Measurements from ENCODE around the gene PEA15.

PEA15 gene

DNA sequence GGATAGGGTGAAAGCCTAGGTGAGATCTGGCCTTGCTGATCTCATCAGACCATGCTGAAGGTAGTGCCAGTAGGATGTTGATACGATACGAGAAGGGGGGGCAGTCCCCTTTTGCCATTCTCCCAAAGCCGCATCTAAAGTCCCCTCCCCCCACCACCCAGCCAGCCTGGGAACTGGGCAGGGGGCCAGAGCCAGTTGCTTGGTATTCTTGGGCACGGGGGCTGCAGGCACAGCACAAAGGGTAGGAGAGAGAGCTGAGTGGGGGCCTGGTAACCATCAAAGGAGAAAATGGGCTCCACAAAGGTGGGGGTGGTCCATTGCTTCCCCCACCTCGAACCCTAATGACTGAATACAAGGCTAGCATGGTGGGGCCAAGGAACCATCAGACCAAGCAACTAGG is 5.4 kb downstream of the PEA15 start:
- peaks cover 21% of the 10 kb centered on the region for H3K4me1 ChIP-seq (ENCODE audit: control insufficient read depth, low read depth, low read length)
- DNase-seq, result no peak

DNA sequence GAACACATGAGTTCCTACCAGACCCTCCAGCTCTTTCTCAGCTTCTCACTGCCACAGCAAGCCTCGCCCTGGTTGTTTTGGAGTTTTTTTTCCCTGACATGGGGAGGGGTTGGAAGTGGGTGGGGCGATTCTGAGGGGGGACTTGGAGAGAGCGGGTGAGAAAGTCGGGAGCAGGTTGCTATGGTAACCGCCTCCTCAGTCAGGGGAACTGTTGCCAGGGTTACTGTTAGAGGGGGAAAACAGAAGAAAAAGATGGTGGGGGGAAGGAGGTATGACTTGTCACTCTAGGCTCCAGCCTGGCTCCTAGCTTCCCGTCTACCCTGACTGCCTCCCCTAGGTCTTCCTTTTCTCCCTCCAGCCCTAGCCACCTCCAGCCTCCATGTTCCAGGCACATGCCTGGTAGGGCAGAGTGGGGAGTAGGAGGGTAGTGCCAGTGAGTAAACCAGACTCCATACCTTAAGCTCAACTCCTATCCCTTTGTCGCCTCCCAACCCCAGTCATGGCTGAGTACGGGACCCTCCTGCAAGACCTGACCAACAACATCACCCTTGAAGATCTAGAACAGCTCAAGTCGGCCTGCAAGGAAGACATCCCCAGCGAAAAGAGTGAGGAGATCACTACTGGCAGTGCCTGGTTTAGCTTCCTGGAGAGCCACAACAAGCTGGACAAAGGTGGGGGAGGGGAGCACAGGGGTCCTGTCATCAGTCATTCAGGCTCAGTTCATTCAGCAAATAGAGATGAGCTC is 6.0 kb downstream of the PEA15 start:
- Histone ChIP-seq H3K4me2 (ENCODE audit: low read length) (no peak overlapping the region), H3K79me1 (ENCODE audit: low read length) (peaks cover 29% of the 10 kb centered on the region), H2BK5ac (ENCODE audit: low read length) (no peak overlapping the region), H3K27ac (ENCODE audit: low read depth, low read length) (no peak overlapping the region), H3K79me2 (ENCODE audit: control insufficient read depth, insufficient read depth, low read length) (peaks cover 43% of the 10 kb centered on the region), H3K9ac (ENCODE audit: low read length) (no peak overlapping the region), H3K4ac (ENCODE audit: low read depth, low read length) (no peak overlapping the region), H2BK15ac (replicated peaks; ENCODE audit: low read depth) (no peak overlapping the region), H4K8ac (ENCODE audit: low read depth, low read length) (no peak overlapping the region), H3K18ac (ENCODE audit: low read length) (no peak overlapping the region), H3K23ac (ENCODE audit: low read length) (no peak overlapping the region), H3K4me3 (ENCODE audit: low read length) (no peak overlapping the region), H3K36me3 (ENCODE audit: control insufficient read depth, insufficient read depth, low read length) (peaks cover 27% of the 10 kb centered on the region), H4K5ac (ENCODE audit: low read length) (no peak overlapping the region), H2AK5ac (ENCODE audit: low read length) (no peak overlapping the region), H3K4me1 (ENCODE audit: control insufficient read depth, low read depth, low read length) (peaks cover 21% of the 10 kb centered on the region), H3K27me3 (ENCODE audit: insufficient read depth, low read length, poor library complexity) (no peaks in the 10 kb centered on the region), H2BK120ac (ENCODE audit: low read depth, low read length) (no peak overlapping the region), H3K56ac (ENCODE audit: low read length) (no peak overlapping the region)
- peak; percentile 77 for DNase-seq
- WGBS (ENCODE audit: extremely low coverage, insufficient coverage, low lambda C conversion rate), result no CpG with 5 or more reads among the region's 10 CpGs

More for the DNA sequence above, 5.4 kb downstream of the PEA15 start:
- Histone ChIP-seq H3K18ac (ENCODE audit: low read length) (no peak overlapping the region), H2BK5ac (ENCODE audit: low read length) (no peak overlapping the region), H3K27me3 (ENCODE audit: insufficient read depth, low read length, poor library complexity) (no peaks in the 10 kb centered on the region), H3K4me2 (ENCODE audit: low read length) (no peak overlapping the region), H4K5ac (ENCODE audit: low read length) (no peak overlapping the region), H2AK5ac (ENCODE audit: low read length) (no peak overlapping the region), H3K27ac (ENCODE audit: low read depth, low read length) (no peak overlapping the region), H3K23ac (ENCODE audit: low read length) (no peak overlapping the region), H3K56ac (ENCODE audit: low read length) (no peak overlapping the region), H3K9ac (ENCODE audit: low read length) (no peak overlapping the region), H3K79me1 (ENCODE audit: low read length) (peaks cover 33% of the 10 kb centered on the region), H3K4me3 (ENCODE audit: low read length) (no peak overlapping the region), H4K8ac (ENCODE audit: low read depth, low read length) (no peak overlapping the region), H3K36me3 (ENCODE audit: control insufficient read depth, insufficient read depth, low read length) (peaks cover 24% of the 10 kb centered on the region), H3K79me2 (ENCODE audit: control insufficient read depth, insufficient read depth, low read length) (peaks cover 50% of the 10 kb centered on the region), H2BK120ac (ENCODE audit: low read depth, low read length) (no peak overlapping the region), H2BK15ac (replicated peaks; ENCODE audit: low read depth) (no peak overlapping the region), H3K4ac (ENCODE audit: low read depth, low read length) (no peak overlapping the region)
- no CpG with 5 or more reads among the region's 5 CpGs for WGBS (ENCODE audit: extremely low coverage, insufficient coverage, low lambda C conversion rate)

DNA sequence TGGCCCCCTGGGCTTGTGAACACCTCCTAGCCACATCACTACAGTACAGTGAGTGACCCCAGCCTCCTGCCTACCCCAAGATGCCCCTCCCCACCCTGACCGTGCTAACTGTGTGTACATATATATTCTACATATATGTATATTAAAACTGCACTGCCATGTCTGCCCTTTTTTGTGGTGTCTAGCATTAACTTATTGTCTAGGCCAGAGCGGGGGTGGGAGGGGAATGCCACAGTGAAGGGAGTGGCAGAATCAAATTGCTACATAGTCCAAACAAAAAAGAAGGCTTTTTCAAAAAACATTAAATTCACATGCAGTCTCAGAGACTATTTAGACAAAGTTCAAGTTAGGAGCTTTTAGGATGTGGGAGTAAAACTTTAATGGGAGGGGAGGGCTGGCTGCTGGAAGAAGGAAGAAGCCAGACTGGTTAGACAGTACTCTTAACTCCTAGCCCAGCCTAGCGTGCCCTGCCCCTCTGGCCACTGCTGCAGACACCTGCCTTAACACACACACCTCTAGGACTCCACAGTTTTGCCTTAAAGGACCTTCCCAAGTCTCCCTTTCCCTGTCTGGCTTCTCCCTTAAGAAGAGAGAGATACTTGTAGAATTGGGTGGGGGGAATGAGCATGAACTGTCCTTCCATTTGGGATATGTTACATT is 9.4 kb downstream of the PEA15 start:
- no peak overlapping the region for H3K4ac ChIP-seq (ENCODE audit: low read depth, low read length)
- H3K79me2 ChIP-seq (ENCODE audit: control insufficient read depth, insufficient read depth, low read length), result peaks cover 14% of the 10 kb centered on the region
- no peak overlapping the region for H2BK15ac ChIP-seq (replicated peaks; ENCODE audit: low read depth)
- no peak overlapping the region for H3K18ac ChIP-seq (ENCODE audit: low read length)
- H3K4me2 ChIP-seq (ENCODE audit: low read length), result no peak overlapping the region
- no peak overlapping the region for H4K5ac ChIP-seq (ENCODE audit: low read length)
- peaks cover 10% of the 10 kb centered on the region for H3K4me1 ChIP-seq (ENCODE audit: control insufficient read depth, low read depth, low read length)
- no peak overlapping the region for H4K8ac ChIP-seq (ENCODE audit: low read depth, low read length)
- peaks cover 37% of the 10 kb centered on the region for H3K36me3 ChIP-seq (ENCODE audit: control insufficient read depth, insufficient read depth, low read length)
- WGBS (ENCODE audit: extremely low coverage, insufficient coverage, low lambda C conversion rate), result no CpG with 5 or more reads among the region's 3 CpGs
- no peak overlapping the region for H3K27ac ChIP-seq (ENCODE audit: low read depth, low read length)
- H3K23ac ChIP-seq (ENCODE audit: low read length), result no peak overlapping the region
- no peak overlapping the region for H2BK120ac ChIP-seq (ENCODE audit: low read depth, low read length)
- H2AK5ac ChIP-seq (ENCODE audit: low read length), result no peak overlapping the region
- H3K27me3 ChIP-seq (ENCODE audit: insufficient read depth, low read length, poor library complexity), result no peaks in the 10 kb centered on the region
- DNase-seq, result no peak
- no peak overlapping the region for H2BK5ac ChIP-seq (ENCODE audit: low read length)
- H3K79me1 ChIP-seq (ENCODE audit: low read length), result peaks cover 17% of the 10 kb centered on the region
- no peak overlapping the region for H3K4me3 ChIP-seq (ENCODE audit: low read length)
- H3K9ac ChIP-seq (ENCODE audit: low read length), result no peak overlapping the region
- H3K56ac ChIP-seq (ENCODE audit: low read length), result no peak overlapping the region

DNA sequence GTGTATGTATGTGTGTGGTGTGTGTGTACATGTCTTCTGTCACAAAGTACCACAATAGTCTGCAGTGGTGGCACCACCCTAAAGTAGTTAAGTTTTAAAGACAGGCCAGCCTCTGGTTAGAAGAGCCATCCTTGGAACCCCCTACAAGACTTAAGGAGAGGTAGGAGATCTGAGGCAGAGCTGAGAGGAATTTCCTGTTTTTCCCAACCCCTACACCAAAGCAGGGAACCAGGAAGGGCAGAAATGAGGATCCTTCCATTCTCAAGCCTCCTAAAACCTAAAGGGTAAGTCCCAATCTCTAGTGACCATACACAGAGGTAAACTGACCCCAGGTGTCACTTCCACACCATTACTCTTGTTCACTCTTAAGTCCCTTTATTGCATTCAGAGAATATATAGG is 11.1 kb downstream of the PEA15 start:
- H3K79me2 ChIP-seq (ENCODE audit: control insufficient read depth, insufficient read depth, low read length), result no peaks in the 10 kb centered on the region
- no peak overlapping the region for H4K8ac ChIP-seq (ENCODE audit: low read depth, low read length)
- H3K4me2 ChIP-seq (ENCODE audit: low read length), result no peak overlapping the region
- H3K4me1 ChIP-seq (ENCODE audit: control insufficient read depth, low read depth, low read length), result peaks cover 3% of the 10 kb centered on the region
- no peak overlapping the region for H3K56ac ChIP-seq (ENCODE audit: low read length)
- no peak overlapping the region for H3K9ac ChIP-seq (ENCODE audit: low read length)
- no peak overlapping the region for H2BK120ac ChIP-seq (ENCODE audit: low read depth, low read length)
- no peak overlapping the region for H3K4me3 ChIP-seq (ENCODE audit: low read length)
- H3K27me3 ChIP-seq (ENCODE audit: insufficient read depth, low read length, poor library complexity), result no peaks in the 10 kb centered on the region
- H3K27ac ChIP-seq (ENCODE audit: low read depth, low read length), result no peak overlapping the region
- H3K4ac ChIP-seq (ENCODE audit: low read depth, low read length), result no peak overlapping the region
- H3K79me1 ChIP-seq (ENCODE audit: low read length), result peaks cover 8% of the 10 kb centered on the region
- no peak overlapping the region for H2AK5ac ChIP-seq (ENCODE audit: low read length)
- peaks cover 35% of the 10 kb centered on the region for H3K36me3 ChIP-seq (ENCODE audit: control insufficient read depth, insufficient read depth, low read length)
- DNase-seq, result no peak
- no peak overlapping the region for H4K5ac ChIP-seq (ENCODE audit: low read length)
- H2BK5ac ChIP-seq (ENCODE audit: low read length), result no peak overlapping the region
- no peak overlapping the region for H3K18ac ChIP-seq (ENCODE audit: low read length)
- H3K23ac ChIP-seq (ENCODE audit: low read length), result no peak overlapping the region
- no peak overlapping the region for H2BK15ac ChIP-seq (replicated peaks; ENCODE audit: low read depth)

DNA sequence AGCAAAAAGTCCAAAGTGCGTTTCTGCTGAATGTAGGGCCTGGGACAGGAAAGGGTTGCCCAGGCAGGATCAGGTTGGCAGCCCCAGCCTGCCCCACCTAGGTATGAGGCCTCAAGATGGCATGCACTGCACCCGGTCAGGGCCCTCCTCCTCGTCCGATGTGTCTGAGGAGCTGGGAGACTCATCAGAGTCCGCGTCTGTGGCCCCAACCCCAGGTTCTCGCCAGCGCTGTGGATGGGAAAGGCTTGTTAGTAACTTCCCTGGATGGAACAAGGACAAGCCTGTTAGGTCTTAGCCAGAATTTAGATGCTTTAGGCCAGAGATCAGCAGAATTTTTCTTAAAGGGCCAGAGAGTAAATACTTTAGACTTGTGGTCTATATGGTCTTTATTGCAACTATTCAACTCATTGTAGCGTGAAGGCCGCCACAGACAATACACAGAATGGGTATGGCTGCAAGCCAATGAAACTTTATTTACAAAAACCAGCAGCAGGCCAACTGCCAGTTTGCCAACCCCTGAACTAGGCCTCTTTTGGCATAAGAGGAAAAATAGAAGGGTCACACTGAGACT is 12.4 kb downstream of the PEA15 start:
- Histone ChIP-seq H2BK120ac (ENCODE audit: low read depth, low read length) (no peak overlapping the region), H3K27me3 (ENCODE audit: insufficient read depth, low read length, poor library complexity) (no peaks in the 10 kb centered on the region), H3K18ac (ENCODE audit: low read length) (no peak overlapping the region), H3K4me3 (ENCODE audit: low read length) (no peak overlapping the region), H3K79me2 (ENCODE audit: control insufficient read depth, insufficient read depth, low read length) (no peaks in the 10 kb centered on the region), H3K36me3 (ENCODE audit: control insufficient read depth, insufficient read depth, low read length) (peaks cover 28% of the 10 kb centered on the region), H3K79me1 (ENCODE audit: low read length) (peaks cover 4% of the 10 kb centered on the region), H2BK15ac (replicated peaks; ENCODE audit: low read depth) (no peak overlapping the region), H4K8ac (ENCODE audit: low read depth, low read length) (no peak overlapping the region), H3K4ac (ENCODE audit: low read depth, low read length) (no peak overlapping the region), H3K23ac (ENCODE audit: low read length) (no peak overlapping the region), H3K56ac (ENCODE audit: low read length) (no peak overlapping the region), H3K4me2 (ENCODE audit: low read length) (no peak overlapping the region), H3K27ac (ENCODE audit: low read depth, low read length) (no peak overlapping the region), H3K4me1 (ENCODE audit: control insufficient read depth, low read depth, low read length) (peaks cover 3% of the 10 kb centered on the region), H3K9ac (ENCODE audit: low read length) (no peak overlapping the region), H2BK5ac (ENCODE audit: low read length) (no peak overlapping the region), H4K5ac (ENCODE audit: low read length) (no peak overlapping the region), H2AK5ac (ENCODE audit: low read length) (no peak overlapping the region)
- DNase-seq, result no peak
- no CpG with 5 or more reads among the region's 10 CpGs for WGBS (ENCODE audit: extremely low coverage, insufficient coverage, low lambda C conversion rate)

Measured in mesendoderm (in vitro differentiated cells).